Lower leg skin (tissue), 3 donors: ENCODE data around the gene AGO4.

Experiments used
- CTCF ChIP-seq, 3 donors: fragments of 450-650 bp; IDR thresholded peaks; one replicate each; pipeline ENCODE4 v1.5.1; 2016; ENCODE audit warnings: antibody characterized with exemption in 3 of 3, mild to moderate bottlenecking in 3 of 3, moderate library complexity in 2 of 3
- POLR2A ChIP-seq, 2 donors: fragments of 450-650 bp; IDR thresholded peaks; one replicate each; pipeline ENCODE4 v1.6.1; 2016 to 2017; ENCODE audit warnings: antibody characterized with exemption in 2 of 2, mild to moderate bottlenecking in 1 of 2, moderate library complexity in 1 of 2

GRCh38 chr1:35873243-35873750 lies 65.5 kb downstream of the AGO4 start:
- TF ChIP-seq CTCF (IDR thresholded peaks at IDR 0.05) = no peak
- no peak for TF ChIP-seq POLR2A (IDR thresholded peaks at IDR 0.05)
